Panc1 (cell line): ENCODE measurements around the gene SIRPB1. TPM values are rescaled to one million over a fixed set of nuclear protein-coding genes. Genes with fewer than 3 reads are reported as not detected.

Source experiments
- ATAC-seq: fragments of 200-7000 bp; cut with Tn5 transposase; 2 replicates; pipeline ENCODE4 v1.9.1; 2020; ENCODE audit warnings: mild to moderate bottlenecking, moderate library complexity
- BruUV-seq: library from RNA; stranded (reverse); fragments of 400-500 nt; replicated peaks from 2 replicates; lab custom pipeline; 2021; lab: Mats Ljungman, UMichigan
- CTCF ChIA-PET: fragments of 300-600 bp; sonication (Branson Sonifier 250); formaldehyde crosslinking; loops from one replicate; lab custom pipeline; 2022; ENCODE audit warnings: antibody characterized with exemption; lab: Charles Lee
- POLR2A ChIA-PET: fragments of 300-600 bp; sonication (Branson Sonifier 250); formaldehyde crosslinking; loops from one replicate; lab custom pipeline; 2022; ENCODE audit warnings: antibody characterized with exemption; lab: Charles Lee
- DNase-seq: peaks from one replicate; pipeline ENCODE4 v3.0.0-alpha.2; 2010; ENCODE audit warnings: low read depth, low spot score
- H3K27ac ChIP-seq: 2 replicates; pipeline ENCODE4 v1.5.1; 2011; ENCODE audit warnings: mild to moderate bottlenecking, low read length, inconsistent platforms
- H3K27me3 ChIP-seq: fragments of 200-500 bp; sonication (Bioruptor generic); 2 replicates; pipeline ENCODE4 v1.6.0; 2014; ENCODE audit warnings: low read length, inconsistent platforms; ENCODE audit not compliant: control insufficient read depth, insufficient read depth
- H3K36me3 ChIP-seq: fragments of 200-500 bp; sonication (Bioruptor generic); 2 replicates; pipeline ENCODE4 v1.5.1; 2014; ENCODE audit warnings: inconsistent platforms, mild to moderate bottlenecking, low read length, moderate library complexity; ENCODE audit not compliant: control insufficient read depth, insufficient read depth
- H3K4me1 ChIP-seq: 2 replicates; pipeline ENCODE4 v1.5.1; 2011; ENCODE audit warnings: inconsistent platforms, mild to moderate bottlenecking, low read length, moderate library complexity; ENCODE audit not compliant: control insufficient read depth, insufficient read depth
- H3K4me3 ChIP-seq, 2 experiments: 2 replicates each; pipeline ENCODE4 v1.5.1; 2011 to 2012; ENCODE audit warnings: low read depth in 2 of 2, low read length in 2 of 2, mild to moderate bottlenecking in 2 of 2, inconsistent platforms in 1 of 2, moderate library complexity in 1 of 2
- H3K9me3 ChIP-seq: fragments of 200-500 bp; sonication (Bioruptor generic); 2 replicates; pipeline ENCODE4 v1.5.1; 2014; ENCODE audit warnings: low read depth, mild to moderate bottlenecking, inconsistent platforms, low read length, moderate library complexity; ENCODE audit not compliant: control insufficient read depth, insufficient read depth
- POLR2AphosphoS5 ChIP-seq: IDR thresholded peaks from 2 replicates; pipeline ENCODE4 v1.6.1; 2012; ENCODE audit warnings: mild to moderate bottlenecking, low read depth, low read length, moderate library complexity
- SIN3A ChIP-seq: IDR thresholded peaks from 2 replicates; pipeline ENCODE4 v1.6.1; 2012; ENCODE audit warnings: low read depth, mild to moderate bottlenecking, low read length, moderate library complexity, borderline replicate concordance; ENCODE audit not compliant: insufficient read depth
- TCF7L2 ChIP-seq: IDR thresholded peaks from 2 replicates; pipeline ENCODE4 v1.6.1; 2011; ENCODE audit warnings: mild to moderate bottlenecking, low read depth, low read length, inconsistent platforms
- in situ Hi-C: cut with HindIII; loops from 2 replicates; pipeline ENCODE4 v1.10.0; 2016; ENCODE audit warnings: low sequenced_read_pairs, low pct_unique_long_range_greater_than_20kb
- intact Hi-C: fragments of 100-400 bp; cut with micrococcal nuclease; formaldehyde crosslinking; loops from one replicate; pipeline ENCODE4 v1.10.0; 2022; ENCODE audit not compliant: unreplicated experiment
- total RNA-seq: library from RNA; stranded (reverse); gene quantifications from one replicate; pipeline ENCODE4 v1.2.1, GENCODE V29; 2021; ENCODE audit not compliant: unreplicated experiment
- TF ChIP-seq, protein P1 (sequence below): fragments of 450-650 bp; IDR thresholded peaks from 2 replicates; pipeline ENCODE4 v1.5.1; 2017; ENCODE audit warnings: mild to moderate bottlenecking
- TF ChIP-seq, protein P2 (sequence below), 2 experiments: IDR thresholded peaks; 2 replicates each; pipeline ENCODE4 v1.6.1; 2011 to 2012; ENCODE audit warnings: low read depth in 2 of 2, control low read depth in 1 of 2, low read length in 1 of 2, mild to moderate bottlenecking in 1 of 2, moderate library complexity in 1 of 2; ENCODE audit not compliant: insufficient read depth in 1 of 2

Gene SIRPB1
- total RNA-seq, 1 experiment from 2014 or later, result 0.72 TPM

DNA sequence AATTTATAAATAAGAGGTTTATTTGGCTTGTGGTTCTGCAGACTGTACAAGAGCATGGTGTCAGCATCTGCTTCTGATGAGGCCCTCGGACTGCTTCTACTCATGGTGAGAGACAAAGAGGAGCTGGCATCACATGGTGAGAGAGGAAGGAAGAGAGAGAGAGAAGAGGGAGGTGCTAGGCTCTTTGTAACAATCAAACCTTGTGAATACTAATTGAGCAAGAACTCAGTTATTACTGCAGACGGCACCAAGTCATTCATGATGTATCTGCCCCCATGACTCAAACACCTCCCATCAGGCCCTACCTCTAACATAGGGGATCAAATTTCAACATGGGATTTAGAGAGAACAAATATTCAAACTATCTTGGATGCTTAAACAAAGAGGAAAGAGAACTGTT, 44.1 kb upstream of the SIRPB1 start:
- CTCF ChIA-PET, result no interaction called here
- no peak for DNase-seq

DNA sequence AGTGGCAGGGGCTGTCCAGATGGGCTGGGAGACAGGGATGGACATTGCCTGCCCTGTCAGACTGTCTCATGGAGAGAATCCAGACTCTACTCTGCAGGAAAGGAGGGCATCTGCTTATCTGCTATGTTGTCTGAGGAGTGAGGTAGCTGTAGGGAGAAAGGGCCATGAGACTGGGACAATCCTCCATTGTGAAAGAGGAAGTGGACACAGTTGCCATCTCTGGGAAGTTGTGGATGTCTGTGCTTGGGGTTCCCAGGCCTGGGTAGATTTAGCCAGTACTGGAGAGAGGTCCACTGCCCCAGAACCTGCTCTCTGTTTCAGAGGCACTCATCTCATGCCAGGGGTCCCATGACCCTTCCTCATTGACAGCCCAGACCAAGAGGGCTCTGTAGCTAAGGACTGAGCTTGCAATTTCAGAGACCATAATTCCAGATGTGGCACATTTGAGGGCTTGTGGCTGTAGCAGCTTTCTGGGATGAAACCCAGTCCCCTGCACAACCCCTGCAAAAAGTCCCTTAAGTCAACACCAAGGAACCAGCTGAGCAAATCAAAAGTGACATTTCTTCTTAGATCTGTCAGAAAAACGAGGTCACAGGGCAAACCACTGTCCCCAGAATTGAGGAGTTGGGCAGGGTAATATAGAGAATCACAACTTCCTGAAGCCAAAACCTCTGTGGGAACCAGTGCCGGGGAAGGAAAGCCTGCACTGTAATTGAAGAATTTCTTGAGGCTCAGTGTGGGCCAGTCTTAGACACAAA, 41.9 kb upstream of the SIRPB1 start:
- intact Hi-C loops, result no loop called here
- CTCF ChIA-PET, result no interaction called here
- DNase-seq (no peak), ATAC-seq (no peak)
- Histone ChIP-seq H3K36me3 (no peaks in the 10 kb centered on the region), H3K4me1 (no peaks in the 10 kb centered on the region), H3K27me3 (peaks cover 10% of the 10 kb centered on the region; the same call in 1 of the 2 replicates), H3K9me3 (no peaks in the 10 kb centered on the region), H3K27ac (no peak overlapping the region), H3K4me3 (no peak overlapping the region)
- POLR2A ChIA-PET, result no interaction called here
- in situ Hi-C loops, result no loop called here
- BruUV-seq, result no TSS peak
- TF ChIP-seq, protein P1, sequence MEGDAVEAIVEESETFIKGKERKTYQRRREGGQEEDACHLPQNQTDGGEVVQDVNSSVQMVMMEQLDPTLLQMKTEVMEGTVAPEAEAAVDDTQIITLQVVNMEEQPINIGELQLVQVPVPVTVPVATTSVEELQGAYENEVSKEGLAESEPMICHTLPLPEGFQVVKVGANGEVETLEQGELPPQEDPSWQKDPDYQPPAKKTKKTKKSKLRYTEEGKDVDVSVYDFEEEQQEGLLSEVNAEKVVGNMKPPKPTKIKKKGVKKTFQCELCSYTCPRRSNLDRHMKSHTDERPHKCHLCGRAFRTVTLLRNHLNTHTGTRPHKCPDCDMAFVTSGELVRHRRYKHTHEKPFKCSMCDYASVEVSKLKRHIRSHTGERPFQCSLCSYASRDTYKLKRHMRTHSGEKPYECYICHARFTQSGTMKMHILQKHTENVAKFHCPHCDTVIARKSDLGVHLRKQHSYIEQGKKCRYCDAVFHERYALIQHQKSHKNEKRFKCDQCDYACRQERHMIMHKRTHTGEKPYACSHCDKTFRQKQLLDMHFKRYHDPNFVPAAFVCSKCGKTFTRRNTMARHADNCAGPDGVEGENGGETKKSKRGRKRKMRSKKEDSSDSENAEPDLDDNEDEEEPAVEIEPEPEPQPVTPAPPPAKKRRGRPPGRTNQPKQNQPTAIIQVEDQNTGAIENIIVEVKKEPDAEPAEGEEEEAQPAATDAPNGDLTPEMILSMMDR, result no peak
- no peak for TF ChIP-seq TCF7L2
- TF ChIP-seq SIN3A, result no peak
- TF ChIP-seq POLR2AphosphoS5, result no peak
- TF ChIP-seq, protein P2, sequence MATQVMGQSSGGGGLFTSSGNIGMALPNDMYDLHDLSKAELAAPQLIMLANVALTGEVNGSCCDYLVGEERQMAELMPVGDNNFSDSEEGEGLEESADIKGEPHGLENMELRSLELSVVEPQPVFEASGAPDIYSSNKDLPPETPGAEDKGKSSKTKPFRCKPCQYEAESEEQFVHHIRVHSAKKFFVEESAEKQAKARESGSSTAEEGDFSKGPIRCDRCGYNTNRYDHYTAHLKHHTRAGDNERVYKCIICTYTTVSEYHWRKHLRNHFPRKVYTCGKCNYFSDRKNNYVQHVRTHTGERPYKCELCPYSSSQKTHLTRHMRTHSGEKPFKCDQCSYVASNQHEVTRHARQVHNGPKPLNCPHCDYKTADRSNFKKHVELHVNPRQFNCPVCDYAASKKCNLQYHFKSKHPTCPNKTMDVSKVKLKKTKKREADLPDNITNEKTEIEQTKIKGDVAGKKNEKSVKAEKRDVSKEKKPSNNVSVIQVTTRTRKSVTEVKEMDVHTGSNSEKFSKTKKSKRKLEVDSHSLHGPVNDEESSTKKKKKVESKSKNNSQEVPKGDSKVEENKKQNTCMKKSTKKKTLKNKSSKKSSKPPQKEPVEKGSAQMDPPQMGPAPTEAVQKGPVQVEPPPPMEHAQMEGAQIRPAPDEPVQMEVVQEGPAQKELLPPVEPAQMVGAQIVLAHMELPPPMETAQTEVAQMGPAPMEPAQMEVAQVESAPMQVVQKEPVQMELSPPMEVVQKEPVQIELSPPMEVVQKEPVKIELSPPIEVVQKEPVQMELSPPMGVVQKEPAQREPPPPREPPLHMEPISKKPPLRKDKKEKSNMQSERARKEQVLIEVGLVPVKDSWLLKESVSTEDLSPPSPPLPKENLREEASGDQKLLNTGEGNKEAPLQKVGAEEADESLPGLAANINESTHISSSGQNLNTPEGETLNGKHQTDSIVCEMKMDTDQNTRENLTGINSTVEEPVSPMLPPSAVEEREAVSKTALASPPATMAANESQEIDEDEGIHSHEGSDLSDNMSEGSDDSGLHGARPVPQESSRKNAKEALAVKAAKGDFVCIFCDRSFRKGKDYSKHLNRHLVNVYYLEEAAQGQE (IDR thresholded peaks at IDR 0.05; ENCODE audit: insufficient read depth in 1 of 2, low read depth in 2 of 2, low read length in 1 of 2), result no peak

More for the DNA sequence above, 44.1 kb upstream of the SIRPB1 start:
- Histone ChIP-seq H3K27me3 (peaks cover 14% of the 10 kb centered on the region), H3K27ac (no peak overlapping the region), H3K4me1 (no peaks in the 10 kb centered on the region), H3K9me3 (no peaks in the 10 kb centered on the region), H3K36me3 (no peaks in the 10 kb centered on the region), H3K4me3 (no peak overlapping the region)
- no TSS peak for BruUV-seq
- in situ Hi-C loops, result no loop called here
- POLR2A ChIA-PET, result no interaction called here
- TF ChIP-seq, protein P2 (IDR thresholded peaks at IDR 0.05; ENCODE audit: insufficient read depth in 1 of 2, low read depth in 2 of 2, low read length in 1 of 2), result no peak
- TF ChIP-seq TCF7L2 (no peak), POLR2AphosphoS5 (no peak), SIN3A (no peak)
- TF ChIP-seq, protein P1, result no peak
- intact Hi-C loops, result no loop called here
- no peak for ATAC-seq
